GM12892 (cell line): ENCODE results near the gene ZNF823.

ENCODE experiments used
- POLR2A ChIP-seq: IDR thresholded peaks from 2 replicates; pipeline ENCODE4 v1.6.1; 2011; ENCODE audit warnings: low read depth, low read length, control low read depth
- POLR2AphosphoS5 ChIP-seq: IDR thresholded peaks from 2 replicates; pipeline ENCODE4 v1.6.1; 2011; ENCODE audit warnings: low read depth, low read length, control low read depth
- TAF1 ChIP-seq: IDR thresholded peaks from 2 replicates; pipeline ENCODE4 v1.6.1; 2011; ENCODE audit warnings: low read depth, mild to moderate bottlenecking, control low read depth, low read length, borderline replicate concordance

- no peak for TF ChIP-seq TAF1
- no peak for TF ChIP-seq POLR2A
- TF ChIP-seq POLR2AphosphoS5, result no peak
Measured at GRCh38 chr19:11673608-11674041, 65.1 kb downstream of the ZNF823 start.
